Mucosa of descending colon (tissue), 3 donors: ENCODE measurements around the gene EMX1. TPM values are rescaled to one million over a fixed set of nuclear protein-coding genes. Genes with fewer than 3 reads are reported as not detected.

Source experiments
- ATAC-seq: fragments of 200-7000 bp; cut with Tn5 transposase; one replicate; pipeline ENCODE4 v1.9.1; 2020; ENCODE audit warnings: mild to moderate bottlenecking, moderate library complexity
- DNase-seq, 3 donors: peaks; one replicate each; pipeline ENCODE4 v3.0.0-alpha.2; 2020
- H3K36me3 ChIP-seq: fragments of 200-600 bp; one replicate; pipeline ENCODE4 v1.8.0; 2021; ENCODE audit warnings: low read depth, mild to moderate bottlenecking
- H3K4me1 ChIP-seq: fragments of 200-600 bp; one replicate; pipeline ENCODE4 v1.8.0; 2021; ENCODE audit warnings: low read depth, mild to moderate bottlenecking
- H3K4me3 ChIP-seq: fragments of 200-600 bp; one replicate; pipeline ENCODE4 v1.8.0; 2021; ENCODE audit warnings: mild to moderate bottlenecking
- H3K9me3 ChIP-seq: fragments of 200-600 bp; one replicate; pipeline ENCODE4 v1.8.0; 2021; ENCODE audit warnings: mild to moderate bottlenecking
- intact Hi-C, 2 donors: fragments of 100-400 bp; cut with DNase I in 1 of 2; cut with micrococcal nuclease in 1 of 2; formaldehyde crosslinking; loops; one replicate each; pipeline versions ENCODE4 v1.11.0 to v1.11.1; 2022; cut with DNase I, micrococcal nuclease
- total RNA-seq, 3 donors: library from RNA; stranded (reverse); fragmentation: NEBNext Ultra II Directional in 2 of 3; extraction: Animal tissue kit (Norgen Biotek cat#: 25700) in 2 of 3; gene quantifications; one replicate each; pipeline versions ENCODE4 v1.2.1 to v1.2.4, GENCODE V29; 2021 to 2023
- TF ChIP-seq, protein P1 (sequence below): fragments of 200-600 bp; IDR thresholded peaks from one replicate; pipeline ENCODE4 v1.8.0; 2022; ENCODE audit warnings: antibody characterized with exemption, mild to moderate bottlenecking
- donor health status: DM: no; HTN: no; CAD: no; lungs with moderate emphysema.
- donor health status: DM: no; HTN: no; CAD: no.
- donor health status: DM: no; HTN: yes; CAD: no.

EMX1 gene
- total RNA-seq, 3 donors from 2014 or later: 0.96 to 3.6 (median 1.6) TPM

DNA sequence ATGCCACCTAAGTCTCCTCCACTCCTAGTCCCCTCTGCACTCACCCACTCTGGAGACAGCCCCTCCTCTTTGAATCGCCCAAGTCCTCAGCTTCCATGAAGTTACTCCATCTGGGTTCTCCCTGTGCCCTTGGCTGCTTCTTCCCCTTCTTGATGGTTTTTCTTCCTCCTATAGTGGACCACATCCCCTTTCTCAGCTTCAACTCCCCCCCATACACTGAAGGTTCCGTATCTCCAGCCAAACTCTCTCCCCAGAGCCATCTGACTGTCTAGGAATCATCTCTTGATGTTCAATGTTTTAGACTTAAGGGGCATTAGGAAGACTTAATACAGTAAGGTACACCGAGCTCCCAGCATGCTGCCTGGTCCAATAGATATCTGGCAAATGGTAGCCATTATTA, 39.6 kb downstream of the EMX1 start:
- DNase-seq: peak in 1 of 3 donors; percentile 1
- H3K9me3 ChIP-seq: no peaks in the 10 kb centered on the region
- H3K4me3 ChIP-seq: no peak overlapping the region
- H3K4me1 ChIP-seq: no peaks in the 10 kb centered on the region
- no peaks in the 10 kb centered on the region for H3K36me3 ChIP-seq
- no peak for ATAC-seq
- intact Hi-C loops: no loop called here
- TF ChIP-seq, protein P1, sequence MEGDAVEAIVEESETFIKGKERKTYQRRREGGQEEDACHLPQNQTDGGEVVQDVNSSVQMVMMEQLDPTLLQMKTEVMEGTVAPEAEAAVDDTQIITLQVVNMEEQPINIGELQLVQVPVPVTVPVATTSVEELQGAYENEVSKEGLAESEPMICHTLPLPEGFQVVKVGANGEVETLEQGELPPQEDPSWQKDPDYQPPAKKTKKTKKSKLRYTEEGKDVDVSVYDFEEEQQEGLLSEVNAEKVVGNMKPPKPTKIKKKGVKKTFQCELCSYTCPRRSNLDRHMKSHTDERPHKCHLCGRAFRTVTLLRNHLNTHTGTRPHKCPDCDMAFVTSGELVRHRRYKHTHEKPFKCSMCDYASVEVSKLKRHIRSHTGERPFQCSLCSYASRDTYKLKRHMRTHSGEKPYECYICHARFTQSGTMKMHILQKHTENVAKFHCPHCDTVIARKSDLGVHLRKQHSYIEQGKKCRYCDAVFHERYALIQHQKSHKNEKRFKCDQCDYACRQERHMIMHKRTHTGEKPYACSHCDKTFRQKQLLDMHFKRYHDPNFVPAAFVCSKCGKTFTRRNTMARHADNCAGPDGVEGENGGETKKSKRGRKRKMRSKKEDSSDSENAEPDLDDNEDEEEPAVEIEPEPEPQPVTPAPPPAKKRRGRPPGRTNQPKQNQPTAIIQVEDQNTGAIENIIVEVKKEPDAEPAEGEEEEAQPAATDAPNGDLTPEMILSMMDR: no peak

DNA sequence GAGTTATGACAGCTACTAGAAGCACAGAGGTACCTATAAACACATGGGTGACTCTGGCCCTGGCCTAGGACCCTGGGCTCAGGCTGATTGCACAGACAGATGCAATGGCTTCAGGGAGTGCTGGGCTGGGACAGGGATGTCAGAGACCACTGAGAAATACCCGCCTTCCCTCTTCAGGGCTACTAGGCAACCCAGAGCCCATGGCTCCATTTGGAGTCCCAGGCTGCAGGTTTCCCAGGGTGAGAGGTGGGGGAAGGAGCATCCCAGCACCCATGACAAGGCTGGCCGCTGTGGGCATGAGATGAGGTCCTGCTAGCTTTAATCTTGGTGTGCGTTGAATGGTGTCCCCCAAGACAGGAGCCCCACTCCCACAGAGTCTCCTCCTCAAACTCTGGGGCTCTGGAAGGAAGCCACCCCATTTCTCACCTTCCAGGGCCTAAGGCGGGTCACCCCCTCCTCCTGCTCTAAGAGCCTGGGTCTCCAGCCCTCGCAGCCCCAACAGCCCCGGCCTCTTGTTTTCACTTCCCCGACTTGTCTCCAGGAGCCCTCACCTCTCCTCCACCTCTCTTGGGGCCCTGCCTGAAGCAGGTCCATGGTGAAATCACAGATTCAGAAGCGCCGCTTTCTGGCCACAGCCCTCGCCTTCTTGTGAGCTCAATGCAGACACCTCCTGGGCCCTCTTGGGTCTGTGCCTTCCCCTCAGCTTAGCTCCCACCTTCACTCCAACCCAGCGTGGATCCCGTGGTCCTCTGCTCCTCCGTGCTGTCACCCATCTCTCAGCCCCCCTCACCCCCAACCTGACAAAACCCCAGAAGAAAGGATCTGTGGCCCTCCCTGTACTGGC, 41.4 kb downstream of the EMX1 start:
- TF ChIP-seq, protein P1: no peak
- ATAC-seq (no peak), DNase-seq (peak in 2 of 3 donors; percentile 16 to 32)
- intact Hi-C loops: no loop called here
- Histone ChIP-seq H3K4me3 (no peak overlapping the region), H3K36me3 (no peaks in the 10 kb centered on the region), H3K9me3 (no peaks in the 10 kb centered on the region), H3K4me1 (no peaks in the 10 kb centered on the region)

DNA sequence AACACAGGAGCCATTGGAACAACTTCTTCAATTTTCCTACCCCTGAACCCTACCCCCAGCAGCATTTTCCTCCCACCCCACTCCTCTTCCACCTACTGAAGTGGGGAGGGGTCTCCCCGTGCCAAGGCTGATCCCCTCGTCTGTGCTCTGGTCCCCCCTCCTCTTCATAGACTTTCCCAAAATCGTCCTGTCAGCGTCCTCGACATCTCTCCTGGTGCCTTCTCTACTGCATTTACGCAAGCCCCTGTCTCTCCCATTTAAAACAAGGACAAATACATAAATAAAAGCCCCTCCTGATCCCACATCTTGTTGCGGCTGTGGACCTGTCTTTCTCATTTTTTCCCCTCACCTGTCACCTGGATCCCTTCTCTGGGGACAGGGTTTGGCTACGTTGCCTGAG, 42.2 kb downstream of the EMX1 start:
- H3K4me3 ChIP-seq: no peak overlapping the region
- intact Hi-C loops: no loop called here

DNA sequence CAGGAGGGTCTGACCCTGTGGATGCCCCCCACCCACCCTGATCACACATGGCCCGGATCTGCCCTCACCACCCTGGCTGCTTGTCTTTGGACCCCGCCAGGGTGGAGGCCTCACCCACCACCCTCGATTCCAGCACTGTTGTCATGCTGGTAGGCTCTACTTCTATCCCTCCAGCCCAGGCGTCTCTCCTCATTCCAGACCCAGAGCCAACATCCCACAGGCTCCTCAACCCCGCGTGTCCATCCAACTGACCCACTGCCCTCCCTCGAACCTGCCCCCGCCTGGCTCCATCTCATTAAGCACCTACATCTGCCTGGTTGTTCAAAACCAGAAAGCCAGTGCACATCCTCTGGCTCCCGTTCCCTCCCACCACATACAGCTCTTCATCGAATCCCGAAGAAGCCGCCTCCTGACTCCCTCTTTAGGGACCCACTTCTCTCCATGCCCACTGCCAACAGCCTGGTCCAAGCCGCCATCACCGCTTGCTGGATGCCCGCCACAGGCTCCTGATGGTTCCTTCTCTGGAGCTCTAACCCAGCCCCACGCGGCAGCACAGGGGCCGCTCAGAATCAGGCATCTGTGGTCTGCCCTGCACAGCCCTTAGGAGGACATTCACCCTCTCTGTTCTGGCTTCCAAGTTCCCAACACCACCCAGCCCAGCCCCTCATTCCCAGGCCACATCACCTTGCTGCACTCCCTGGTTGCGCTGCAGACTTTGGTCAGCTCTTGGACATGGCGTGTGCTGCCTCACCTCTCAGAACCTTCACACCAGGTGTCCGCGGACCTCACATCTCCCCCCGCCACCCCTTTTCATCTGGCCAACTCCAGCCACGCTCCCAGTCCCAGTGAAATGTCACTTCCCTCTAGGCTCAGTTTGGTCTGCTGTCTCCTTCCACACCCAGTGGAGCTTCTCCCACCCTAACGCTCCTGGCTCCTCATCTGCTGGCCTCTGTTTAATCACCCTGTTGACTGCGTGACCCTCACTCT, 43.0 kb downstream of the EMX1 start:
- DNase-seq (peak in 2 of 3 donors; percentile 19 to 24), ATAC-seq (no peak)
- no peaks in the 10 kb centered on the region for H3K9me3 ChIP-seq
- intact Hi-C loops: no loop called here
- no peak overlapping the region for H3K4me3 ChIP-seq
- TF ChIP-seq, protein P1: no peak
- H3K4me1 ChIP-seq: no peaks in the 10 kb centered on the region
- no peaks in the 10 kb centered on the region for H3K36me3 ChIP-seq

More for the DNA sequence above, 42.2 kb downstream of the EMX1 start:
- H3K36me3 ChIP-seq: no peaks in the 10 kb centered on the region
- no peaks in the 10 kb centered on the region for H3K9me3 ChIP-seq
- ATAC-seq (no peak), DNase-seq (peak in 1 of 3 donors; percentile 2)
- TF ChIP-seq, protein P1: no peak
- H3K4me1 ChIP-seq: no peaks in the 10 kb centered on the region

DNA sequence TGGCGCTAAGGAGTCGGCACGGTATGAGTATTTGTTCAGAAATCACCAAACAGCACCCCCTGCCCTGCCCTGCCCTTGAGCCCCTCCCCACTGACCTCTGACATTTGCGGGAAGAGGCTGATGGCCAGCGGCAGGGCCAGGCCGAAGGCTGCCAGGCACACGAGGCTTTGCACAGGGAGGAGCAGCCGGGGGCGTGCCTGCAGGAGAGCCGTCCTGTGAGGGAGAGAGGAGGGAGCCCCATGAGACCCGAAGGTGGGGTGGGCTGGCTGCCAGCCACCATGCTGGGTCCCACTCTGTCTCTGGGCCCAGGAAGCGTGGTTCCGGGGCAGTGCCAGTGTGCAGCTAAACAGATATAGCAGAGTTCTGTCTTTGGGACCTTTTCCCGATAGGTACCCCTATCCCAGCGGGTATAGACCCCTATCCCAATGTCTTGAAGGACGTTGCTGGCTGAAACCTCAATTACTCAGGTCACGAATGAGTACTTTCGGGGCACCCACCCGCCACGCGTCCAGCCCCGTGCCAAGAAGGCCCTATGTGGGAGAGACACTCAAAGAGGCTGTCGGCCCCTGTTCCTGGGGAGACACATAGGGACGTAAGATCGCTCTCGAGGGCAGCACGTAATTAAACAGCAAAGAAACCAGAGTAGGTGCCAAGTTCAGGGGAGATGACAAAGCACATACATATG, 43.9 kb downstream of the EMX1 start:
- DNase-seq (peak in 1 of 3 donors; percentile 40), ATAC-seq (no peak)
- intact Hi-C loops: no loop called here
- TF ChIP-seq, protein P1: no peak
- H3K36me3 ChIP-seq: no peaks in the 10 kb centered on the region
- no peak overlapping the region for H3K4me3 ChIP-seq
- no peaks in the 10 kb centered on the region for H3K4me1 ChIP-seq
- H3K9me3 ChIP-seq: no peaks in the 10 kb centered on the region
